HCT116 (cell line): Measurements from ENCODE around the gene NLRP4. TPM values are rescaled to one million over a fixed set of nuclear protein-coding genes. Genes with fewer than 3 reads are reported as not detected.

Experiments used
- ATAC-seq: fragments of 200-7000 bp; cut with Tn5 transposase; 2 replicates; pipeline ENCODE4 v1.9.1; 2020; ENCODE audit warnings: mild to moderate bottlenecking, moderate library complexity
- BruUV-seq: library from RNA; stranded (reverse); fragments of 400-500 nt; replicated peaks from 2 replicates; lab custom pipeline; 2021; lab: Mats Ljungman, UMichigan
- CTCF ChIA-PET: fragments of 300-600 bp; sonication (Branson Sonifier 250); formaldehyde crosslinking; loops from one replicate; lab custom pipeline; 2021; ENCODE audit warnings: antibody characterized with exemption; lab: Charles Lee
- POLR2A ChIA-PET: fragments of 300-600, 350-600 bp; sonication (Branson Sonifier 250); formaldehyde crosslinking; loops from one replicate; lab custom pipeline; 2021; ENCODE audit warnings: antibody characterized with exemption; lab: Charles Lee
- RAD21 ChIA-PET, 2 experiments: fragments of 300-600 bp; sonication (Branson Sonifier 250); formaldehyde crosslinking; loops; one replicate each; lab custom pipeline; 2023; ENCODE audit warnings: low total read pairs in 2 of 2; ENCODE audit not compliant: uncharacterized antibody in 2 of 2, unreplicated experiment in 2 of 2, low non-redundant PET in 1 of 2; lab: Charles Lee
- DNase-seq: peaks from one replicate; pipeline ENCODE4 v3.0.0-alpha.2; 2010; ENCODE audit warnings: low read depth, low spot score
- H2AFZ ChIP-seq: fragments of 200-600 bp; shearing (Covaris generic), sonication (generic); 2 replicates; pipeline ENCODE4 v1.6.1; 2017; ENCODE audit warnings: low read depth, mixed run types, mixed read lengths, antibody characterized with exemption, low read length; ENCODE audit not compliant: poor library complexity, severe bottlenecking
- H3K27ac ChIP-seq: 2 replicates; pipeline ENCODE4 v1.5.1; 2012; ENCODE audit warnings: low read depth, low read length
- H3K27me3 ChIP-seq: fragments of 200-600 bp; sonication (generic); 2 replicates; pipeline ENCODE4 v1.6.1; 2016; ENCODE audit warnings: mixed run types, low read length, mixed read lengths; ENCODE audit not compliant: insufficient read depth
- H3K36me3 ChIP-seq, 2 experiments: fragments of 200-500 bp in 1 of 2; fragments of 200-600 bp in 1 of 2; sonication (Bioruptor generic) in 1 of 2; sonication (generic) in 1 of 2; 2 replicates each; pipeline versions ENCODE4 v1.5.1 to v1.6.1; 2014 to 2016; ENCODE audit warnings: low read length in 2 of 2, inconsistent platforms in 1 of 2, mixed read lengths in 1 of 2, mixed run types in 1 of 2; ENCODE audit not compliant: insufficient read depth in 2 of 2, control insufficient read depth in 1 of 2
- H3K4me1 ChIP-seq, 2 experiments: fragments of 200-600 bp in 1 of 2; sonication (generic) in 1 of 2; 2 replicates each; pipeline versions ENCODE4 v1.5.1 to v1.6.1; 2012 to 2017; ENCODE audit warnings: low read length in 2 of 2, inconsistent platforms in 1 of 2, mild to moderate bottlenecking in 1 of 2, mixed read lengths in 1 of 2, mixed run types in 1 of 2, moderate library complexity in 1 of 2; ENCODE audit not compliant: insufficient read depth in 2 of 2, control insufficient read depth in 1 of 2
- H3K4me2 ChIP-seq: fragments of 200-600 bp; sonication (generic); 2 replicates; pipeline ENCODE4 v1.6.1; 2017; ENCODE audit warnings: mixed run types, low read length, mixed read lengths
- H3K4me3 ChIP-seq, 2 experiments: fragments of 200-600 bp in 1 of 2; sonication (generic) in 1 of 2; replicated peaks in 1 of 2; 2 replicates each; pipeline ENCODE4 v1.5.1; 2011 to 2016; ENCODE audit warnings: low read length in 2 of 2, control low read depth in 1 of 2, low read depth in 1 of 2, mild to moderate bottlenecking in 1 of 2, mixed read lengths in 1 of 2, mixed run types in 1 of 2
- H3K79me2 ChIP-seq: fragments of 200-600 bp; sonication (generic); 2 replicates; pipeline ENCODE4 v1.6.1; 2017; ENCODE audit warnings: mild to moderate bottlenecking, mixed run types, low read length, moderate library complexity, mixed read lengths; ENCODE audit not compliant: insufficient read depth
- H3K9ac ChIP-seq: fragments of 200-600 bp; sonication (generic); 2 replicates; pipeline ENCODE4 v1.6.1; 2016; ENCODE audit warnings: low read length, mixed read lengths
- H3K9me2 ChIP-seq: fragments of 200-600 bp; sonication (generic), shearing (Covaris generic); 2 replicates; pipeline ENCODE4 v1.6.1; 2017; ENCODE audit warnings: mixed run types, mild to moderate bottlenecking, moderate library complexity; ENCODE audit not compliant: insufficient read depth
- H3K9me3 ChIP-seq, 2 experiments: fragments of 200-500 bp in 1 of 2; fragments of 200-600 bp in 1 of 2; sonication (Bioruptor generic) in 1 of 2; sonication (generic) in 1 of 2; 2 replicates each; pipeline ENCODE4 v1.6.1; 2014 to 2017; ENCODE audit warnings: low read length in 2 of 2, mixed read lengths in 2 of 2, inconsistent platforms in 1 of 2, low read depth in 1 of 2, mild to moderate bottlenecking in 1 of 2, mixed run types in 1 of 2, moderate library complexity in 1 of 2; ENCODE audit not compliant: control insufficient read depth in 1 of 2, insufficient read depth in 1 of 2
- H4K20me1 ChIP-seq: fragments of 200-600 bp; sonication (generic), shearing (Covaris generic); 2 replicates; pipeline ENCODE4 v1.6.1; 2017; ENCODE audit warnings: mixed run types, mild to moderate bottlenecking, moderate library complexity; ENCODE audit not compliant: insufficient read depth
- ATF3 ChIP-seq: IDR thresholded peaks from 2 replicates; pipeline ENCODE4 v1.6.1; 2012
- EGR1 ChIP-seq: IDR thresholded peaks from 2 replicates; pipeline ENCODE4 v1.6.1; 2012; ENCODE audit warnings: low read depth
- FOSL1 ChIP-seq: IDR thresholded peaks from 2 replicates; pipeline ENCODE4 v1.6.1; 2012; ENCODE audit warnings: low read depth
- MAX ChIP-seq: IDR thresholded peaks from 2 replicates; pipeline ENCODE4 v1.6.1; 2012
- POLR2A ChIP-seq: IDR thresholded peaks from 2 replicates; pipeline ENCODE4 v1.7.0; 2011; ENCODE audit warnings: borderline replicate concordance; ENCODE audit not compliant: insufficient read depth, insufficient read length; ENCODE audit errors: extremely low read depth
- REST ChIP-seq: IDR thresholded peaks from 2 replicates; pipeline ENCODE4 v1.6.1; 2012; ENCODE audit warnings: low read depth
- SIN3A ChIP-seq: IDR thresholded peaks from 2 replicates; pipeline ENCODE4 v1.6.1; 2012; ENCODE audit warnings: low read depth
- SP1 ChIP-seq: IDR thresholded peaks from 2 replicates; pipeline ENCODE4 v1.6.1; 2012; ENCODE audit warnings: low read depth
- ZFX ChIP-seq: fragments of 450-650 bp; IDR thresholded peaks from 2 replicates; pipeline ENCODE4 v1.6.1; 2017
- intact Hi-C: fragments of 100-400 bp; cut with micrococcal nuclease; formaldehyde crosslinking; loops from 2 replicates; pipeline ENCODE4 v1.10.0; 2022
- total RNA-seq: library from RNA; stranded (reverse); gene quantifications from one replicate; pipeline ENCODE4 v1.2.1, GENCODE V29; 2021; ENCODE audit not compliant: unreplicated experiment

NLRP4 gene
- total RNA-seq, 1 experiment from 2014 or later: 0.52 TPM

GRCh38 chr19:55812449-55812848 is 23.9 kb upstream of the NLRP4 start:
- no TSS peak for BruUV-seq
- ChIA-PET RAD21 (no interaction called here), POLR2A (no interaction called here), CTCF (interaction anchor here (1.0 to 1.7 kb wide), 3 partner anchors 35 to 141 kb away, joined by 3 to 4 read pairs (median 3); no protein-coding TSS in a partner anchor)
- ATAC-seq (no peak), DNase-seq (no peak)
- H3K27me3 ChIP-seq: no peaks in the 10 kb centered on the region
- no peak overlapping the region for H3K4me2 ChIP-seq
- no peaks in the 10 kb centered on the region for H3K9me2 ChIP-seq
- no peaks in the 10 kb centered on the region for H3K36me3 ChIP-seq
- no peaks in the 10 kb centered on the region for H3K79me2 ChIP-seq
- H3K9me3 ChIP-seq: no peaks in the 10 kb centered on the region
- TF ChIP-seq POLR2A: no peak
- no peak for TF ChIP-seq MAX
- no peak for TF ChIP-seq FOSL1
- TF ChIP-seq ATF3: no peak
- TF ChIP-seq SP1: no peak
- TF ChIP-seq ZFX: no peak
- TF ChIP-seq SIN3A: no peak
- no peak for TF ChIP-seq EGR1
- no peak for TF ChIP-seq REST
- H2AFZ ChIP-seq: no peak overlapping the region
- H3K9ac ChIP-seq: no peak overlapping the region
- H3K4me3 ChIP-seq: no peak overlapping the region
- no peaks in the 10 kb centered on the region for H4K20me1 ChIP-seq
- no peak overlapping the region for H3K27ac ChIP-seq
- intact Hi-C loops: loop anchor here (5.0 kb wide), 1 partner anchor 180 kb away; no protein-coding TSS in a partner anchor
- H3K4me1 ChIP-seq: peaks cover 0 to 7% of the 10 kb centered on the region in 2 experiments; a peak in 2 of 4 replicates
